ENCODE results near the gene BBS9. TPM values are rescaled to one million over a fixed set of nuclear protein-coding genes. Genes with fewer than 3 reads are reported as not detected.

The BBS9 gene
- total and polyA plus RNA-seq, 2 donors (not counting 3 experiments of a cell fraction or from before 2014, with no cell fraction given), result 5.7 to 17.4 TPM

GRCh38 chr7:33201821-33202220 lies 72.5 kb downstream of the BBS9 start:
- H3K9ac ChIP-seq (replicated peaks; ENCODE audit: extremely low read depth, insufficient read depth, low read length), result no peak overlapping the region
- dilution Hi-C loops (cut with MboI; ENCODE audit: extremely low pct_ligation_motif_present, low sequenced_read_pairs), result no loop called here
- H3K27ac ChIP-seq (ENCODE audit: insufficient read depth, low read depth, low read length), result no peak overlapping the region
- intact Hi-C loops (cut with micrococcal nuclease), result no loop called here
- no peaks in the 10 kb centered on the region for H3K79me2 ChIP-seq (ENCODE audit: control insufficient read depth, insufficient read depth, low read length)
- DNase-seq (ENCODE audit: low read depth, low spot score) (no peak), FAIRE-seq (no peak)
- H3K4me3 ChIP-seq (replicated peaks in 1 of 3; ENCODE audit: insufficient read depth in 1 of 3, low read depth in 1 of 3, low read length in 3 of 3), result no peak overlapping the region
- H3K4me2 ChIP-seq (ENCODE audit: insufficient read depth, low read length), result no peak overlapping the region
- H3K4me1 ChIP-seq (ENCODE audit: control insufficient read depth, extremely low read depth, insufficient read depth, low read length), result no peaks in the 10 kb centered on the region
- BruUV-seq (replicated peaks), result no TSS peak
- no peaks in the 10 kb centered on the region for H3K9me3 ChIP-seq (replicated peaks; ENCODE audit: control insufficient read depth, insufficient read depth, low read length)
- POLR2A ChIA-PET, result no interaction called here
- H2AFZ ChIP-seq (ENCODE audit: low read depth, low read length), result no peak overlapping the region
- no peak for TF ChIP-seq MAX (IDR thresholded peaks at IDR 0.05; ENCODE audit: insufficient read depth, insufficient read length)
- no peak for TF ChIP-seq MYC (IDR thresholded peaks at IDR 0.05; ENCODE audit: low read depth, low read length)
- no peak for TF ChIP-seq FOS (IDR thresholded peaks at IDR 0.05; ENCODE audit: borderline replicate concordance, insufficient read depth, low read length)
- TF ChIP-seq CTCF (IDR thresholded peaks at IDR 0.05; ENCODE audit: extremely low read depth in 1 of 2, insufficient read depth in 1 of 2, low read depth in 1 of 2, low read length in 2 of 2), result no peak
- no peak for TF ChIP-seq POLR2AphosphoS5 (IDR thresholded peaks at IDR 0.05; ENCODE audit: insufficient read depth, low read depth, low read length)
- no peak for TF ChIP-seq POLR2A (IDR thresholded peaks at IDR 0.05; ENCODE audit: low read depth, low read length)
- TF ChIP-seq EZH2 (IDR thresholded peaks at IDR 0.05; ENCODE audit: borderline replicate concordance, low read depth, low read length, severe bottlenecking), result no peak
- no peak for TF ChIP-seq JUN (IDR thresholded peaks at IDR 0.05; ENCODE audit: borderline replicate concordance, insufficient read depth, insufficient read length, low read depth)
- no peak for TF ChIP-seq GATA2 (IDR thresholded peaks at IDR 0.05; ENCODE audit: insufficient read depth, insufficient read length, low read depth, low read length)
- no peaks in the 10 kb centered on the region for H3K36me3 ChIP-seq (ENCODE audit: control insufficient read depth in 2 of 2, extremely low read depth in 1 of 2, insufficient read depth in 2 of 2, low read length in 2 of 2)
- CTCF ChIA-PET, result no interaction called here
- H3K27me3 ChIP-seq (ENCODE audit: control insufficient read depth in 2 of 2, insufficient read depth in 2 of 2, low read length in 2 of 2), result no peaks in the 10 kb centered on the region
- H3K9me1 ChIP-seq (replicated peaks; ENCODE audit: control insufficient read depth, extremely low read depth, insufficient read depth, low read length), result no peaks in the 10 kb centered on the region
- no peaks in the 10 kb centered on the region for H4K20me1 ChIP-seq (replicated peaks; ENCODE audit: control insufficient read depth, extremely low read depth, insufficient read depth, low read length)

Measured in endothelial cell of umbilical vein (primary cell).